Endodermal cell (in vitro differentiated cells): Measurements from ENCODE around the gene ANKFN1. TPM values are rescaled to one million over a fixed set of nuclear protein-coding genes. Genes with fewer than 3 reads are reported as not detected.

Experiments
- DNase-seq: peaks from one replicate; pipeline ENCODE4 v3.0.0-alpha.2; 2017
- H3K27ac ChIP-seq: 2 replicates; pipeline ENCODE4 v1.5.1; 2013; ENCODE audit warnings: mild to moderate bottlenecking, low read depth, low read length, moderate library complexity
- H3K27me3 ChIP-seq: 2 replicates; pipeline ENCODE4 v1.6.1; 2013; ENCODE audit warnings: mild to moderate bottlenecking, low read length, moderate library complexity; ENCODE audit not compliant: insufficient read depth, control insufficient read depth, poor library complexity, severe bottlenecking
- H3K36me3 ChIP-seq: 2 replicates; pipeline ENCODE4 v1.7.0; 2013; ENCODE audit warnings: mild to moderate bottlenecking, low read length, moderate library complexity; ENCODE audit not compliant: control insufficient read depth, insufficient read depth
- H3K4me1 ChIP-seq: one replicate; pipeline ENCODE4 v1.7.0; 2013; ENCODE audit warnings: low read length; ENCODE audit not compliant: control insufficient read depth, insufficient read depth
- H3K4me3 ChIP-seq: 2 replicates; pipeline ENCODE4 v1.5.1; 2013; ENCODE audit warnings: mild to moderate bottlenecking, low read length, moderate library complexity
- H3K9ac ChIP-seq: 2 replicates; pipeline ENCODE4 v1.6.1; 2013; ENCODE audit warnings: mild to moderate bottlenecking, low read length, moderate library complexity; ENCODE audit not compliant: poor library complexity, severe bottlenecking; ENCODE audit errors: extremely low read depth
- H3K9me3 ChIP-seq: 2 replicates; pipeline ENCODE4 v1.6.1; 2013; ENCODE audit warnings: mild to moderate bottlenecking, low read length, moderate library complexity; ENCODE audit not compliant: control insufficient read depth
- H3K27ac Mint-ChIP-seq: 2 replicates; pipeline ENCODE4 v1.8.0; 2020; ENCODE audit warnings: mixed read lengths
- H3K27me3 Mint-ChIP-seq: 2 replicates; pipeline ENCODE4 v1.8.0; 2021; ENCODE audit warnings: mild to moderate bottlenecking, mixed read lengths; ENCODE audit not compliant: insufficient read depth
- H3K36me3 Mint-ChIP-seq: 2 replicates; pipeline ENCODE4 v1.8.0; 2020; ENCODE audit warnings: low read depth, mixed read lengths
- H3K4me1 Mint-ChIP-seq: 2 replicates; pipeline ENCODE4 v1.8.0; 2020; ENCODE audit warnings: mixed read lengths
- H3K4me3 Mint-ChIP-seq: 2 replicates; pipeline ENCODE4 v1.8.0; 2020; ENCODE audit warnings: mild to moderate bottlenecking, moderate library complexity, mixed read lengths
- H3K9me3 Mint-ChIP-seq: 2 replicates; pipeline ENCODE4 v1.8.0; 2020; ENCODE audit warnings: mild to moderate bottlenecking, mixed read lengths
- CTCF ChIP-seq: fragments of 200-600 bp; sonication (generic); conservative IDR thresholded peaks from 2 replicates; pipeline ENCODE4 v1.5.0; 2021; ENCODE audit warnings: antibody characterized with exemption, mild to moderate bottlenecking
- WGBS, 2 experiments: methylation state at CpG; one replicate each; pipeline versions ENCODE4 v1.1.5 to v1.1.7; 2013; ENCODE audit warnings: missing lambda C conversion rate in 2 of 2, mixed read lengths in 1 of 2; ENCODE audit not compliant: insufficient coverage in 1 of 2, insufficient read length in 1 of 2; 5-methylcytosine and 5-hydroxymethylcytosine counted together
- total RNA-seq, 2 donors: library from RNA; stranded (reverse); fragmentation: NEBNext Ultra II Directional in 1 of 2; extraction: Animal tissue kit (Norgen Biotek cat#: 25700) in 1 of 2; gene quantifications; 2 replicates in 1 of 2; 3 replicates in 1 of 2; pipeline ENCODE4 v1.2.1, GENCODE V29; 2021

ANKFN1 gene
- total RNA-seq, 2 donors from 2014 or later: not detected

- no peak for DNase-seq
- peaks cover 9% of the 10 kb centered on the region for H3K4me1 ChIP-seq
- no peaks in the 10 kb centered on the region for H3K36me3 Mint-ChIP-seq
Measured at GRCh38 chr17:56322991-56323390, 169.7 kb downstream of the ANKFN1 start.

GRCh38 chr17:56324676-56325075 is 171.4 kb downstream of the ANKFN1 start:
- Mint-ChIP-seq H3K27ac (no peak overlapping the region), H3K27me3 (peaks cover 17% of the 10 kb centered on the region), H3K4me1 (peaks cover 11% of the 10 kb centered on the region), H3K9me3 (no peaks in the 10 kb centered on the region), H3K4me3 (no peak overlapping the region), H3K36me3 (no peaks in the 10 kb centered on the region)
- no peak overlapping the region for H3K9ac ChIP-seq
- no peaks in the 10 kb centered on the region for H3K27me3 ChIP-seq
- H3K9me3 ChIP-seq: no peaks in the 10 kb centered on the region
- DNase-seq: no peak
- H3K4me3 ChIP-seq: no peak overlapping the region
- H3K4me1 ChIP-seq: peaks cover 3% of the 10 kb centered on the region
- 86% methylated on average over 3 of the region's 3 CpGs; no CpG with 5 or more reads in 1 of the 2 experiments for WGBS, 2 experiments
- TF ChIP-seq CTCF: no peak
- H3K36me3 ChIP-seq: no peaks in the 10 kb centered on the region
- H3K27ac ChIP-seq: no peak overlapping the region

More at GRCh38 chr17:56322991-56323390, 169.7 kb downstream of the ANKFN1 start:
- peaks cover 10% of the 10 kb centered on the region for H3K27me3 Mint-ChIP-seq
- no peaks in the 10 kb centered on the region for H3K27me3 ChIP-seq
- H3K27ac Mint-ChIP-seq: no peak overlapping the region
- 90 to 98% methylated on average over 2 of the region's 2 CpGs for WGBS, 2 experiments
- H3K36me3 ChIP-seq: no peaks in the 10 kb centered on the region
- H3K9me3 ChIP-seq: no peaks in the 10 kb centered on the region
- no peak overlapping the region for H3K4me3 ChIP-seq
- H3K27ac ChIP-seq: no peak overlapping the region
- no peak overlapping the region for H3K9ac ChIP-seq
- no peak overlapping the region for H3K4me3 Mint-ChIP-seq
- peaks cover 11% of the 10 kb centered on the region for H3K4me1 Mint-ChIP-seq
- no peaks in the 10 kb centered on the region for H3K9me3 Mint-ChIP-seq
- TF ChIP-seq CTCF: no peak

- peaks cover 17% of the 10 kb centered on the region for H3K27me3 Mint-ChIP-seq
- WGBS, 2 experiments: 80 to 91% methylated on average over 9 to 13 of the region's 13 CpGs
- DNase-seq: peak; percentile 53
- Histone ChIP-seq H3K36me3 (no peaks in the 10 kb centered on the region), H3K27ac (no peak overlapping the region), H3K9ac (no peak overlapping the region), H3K4me1 (no peaks in the 10 kb centered on the region), H3K9me3 (no peaks in the 10 kb centered on the region), H3K4me3 (no peak overlapping the region), H3K27me3 (no peaks in the 10 kb centered on the region)
- no peak overlapping the region for H3K27ac Mint-ChIP-seq
- H3K36me3 Mint-ChIP-seq: no peaks in the 10 kb centered on the region
- peaks cover 7% of the 10 kb centered on the region for H3K4me1 Mint-ChIP-seq
- no peaks in the 10 kb centered on the region for H3K9me3 Mint-ChIP-seq
- no peak overlapping the region for H3K4me3 Mint-ChIP-seq
- no peak for TF ChIP-seq CTCF
Measured at GRCh38 chr17:56325313-56326000, 172.2 kb downstream of the ANKFN1 start.
